Activated CD8-positive, alpha-beta memory T cell treated with anti-CD3 and anti-CD28 coated beads for 36 hours (primary cell): Measurements from ENCODE around the gene GGN. TPM values are rescaled to one million over a fixed set of nuclear protein-coding genes. Genes with fewer than 3 reads are reported as not detected.
"Not testable (repeated sequence)": the region's sequence is repeated elsewhere in the genome, so short reads cannot be mapped to it uniquely, and the experiment has no call there.

Experiments
- CTCF ChIA-PET: fragments of 350-600 bp; sonication (Branson Sonifier 250); formaldehyde crosslinking; loops from one replicate; lab custom pipeline; 2021; ENCODE audit warnings: antibody characterized with exemption; lab: Charles Lee
- POLR2A ChIA-PET: fragments of 350-600 bp; sonication (Branson Sonifier 250); formaldehyde crosslinking; loops from one replicate; lab custom pipeline; 2021; ENCODE audit warnings: antibody characterized with exemption; lab: Charles Lee
- total RNA-seq, 2 experiments: library from RNA; stranded (reverse); gene quantifications; one replicate each; pipeline ENCODE4 v1.2.3, GENCODE V29; 2021

Gene GGN
- total RNA-seq, 2 experiments from 2014 or later, result 0.11 TPM; not detected in 1

DNA sequence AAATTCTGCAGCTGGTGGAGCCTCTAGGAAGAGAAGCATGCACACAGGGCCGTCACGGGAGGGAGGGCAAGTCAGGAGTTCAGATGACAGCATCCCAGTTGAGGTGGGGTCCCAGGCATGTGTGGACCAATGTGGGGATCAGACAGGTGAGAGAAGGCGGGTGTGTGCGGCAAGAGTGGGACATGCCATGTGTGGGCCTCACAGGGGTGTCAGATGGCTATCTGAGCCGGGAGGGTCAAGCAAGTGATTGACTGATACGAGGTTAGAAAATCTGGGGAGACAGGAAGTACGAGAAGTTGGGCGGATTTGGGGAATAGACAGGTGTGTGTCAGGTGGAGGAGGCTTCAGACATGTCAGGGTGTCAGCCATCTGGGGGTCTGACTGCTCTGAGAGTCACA is 29.3 kb upstream of the GGN start:
- ChIA-PET POLR2A (no interaction called here), CTCF (interaction anchor here (0.5 kb wide), 1 partner anchor 156 kb away, joined by 3 read pairs; no protein-coding TSS in a partner anchor)

DNA sequence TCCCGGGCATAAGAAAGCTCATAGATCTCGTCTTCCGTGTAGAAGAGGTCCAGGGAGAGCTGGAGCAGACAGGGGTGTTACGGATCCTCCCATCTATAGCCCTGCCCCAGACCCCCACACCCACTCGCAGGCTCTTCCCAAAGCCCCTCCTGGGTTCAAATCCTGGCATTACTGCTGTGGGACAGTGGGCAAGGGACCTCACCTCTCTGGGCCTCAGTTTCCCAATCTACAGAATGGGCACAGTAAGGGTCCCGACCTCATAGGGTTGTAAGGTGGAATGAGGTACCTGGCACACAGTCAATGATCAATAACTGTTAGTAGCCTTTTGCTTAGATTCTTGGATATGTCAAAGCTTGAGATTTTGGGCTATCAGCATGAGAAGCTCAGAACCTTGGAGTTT is 25.6 kb upstream of the GGN start:
- CTCF ChIA-PET, result interaction anchor here (0.6 kb wide), 1 partner anchor 78 kb away, joined by 4 read pairs; no protein-coding TSS in a partner anchor

DNA sequence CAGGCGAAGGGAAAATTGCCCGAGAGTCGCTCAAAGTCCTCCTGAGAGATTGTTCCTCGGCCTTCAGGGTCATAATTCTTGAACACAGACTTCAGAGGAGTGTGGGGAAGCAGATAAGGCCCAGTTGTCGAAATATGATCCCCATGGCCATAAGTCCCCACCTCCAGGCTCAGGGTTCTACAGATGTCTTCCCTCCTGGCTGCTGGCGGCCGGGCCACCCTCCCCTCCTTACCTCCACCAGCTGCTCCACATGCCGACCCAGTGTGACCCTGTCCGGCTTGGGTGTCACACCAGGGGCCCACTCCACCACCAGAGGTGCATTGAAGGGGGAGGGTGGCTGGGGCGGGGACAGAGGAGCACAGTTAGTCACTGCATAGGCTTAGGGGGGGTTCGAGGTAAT is 25.1 kb upstream of the GGN start:
- CTCF ChIA-PET, result interaction anchor here (0.5 to 0.6 kb wide), 2 partner anchors 79 to 546 kb away, joined by 4 read pairs; no protein-coding TSS in a partner anchor
- POLR2A ChIA-PET, result no interaction called here

More for the DNA sequence above, 25.6 kb upstream of the GGN start:
- POLR2A ChIA-PET, result no interaction called here

GRCh38 chr19:38412491-38412890 is 24.7 kb upstream of the GGN start:
- CTCF ChIA-PET, result interaction anchor here (0.5 kb wide), 1 partner anchor 546 kb away, joined by 4 read pairs; no protein-coding TSS in a partner anchor
- POLR2A ChIA-PET, result no interaction called here

DNA sequence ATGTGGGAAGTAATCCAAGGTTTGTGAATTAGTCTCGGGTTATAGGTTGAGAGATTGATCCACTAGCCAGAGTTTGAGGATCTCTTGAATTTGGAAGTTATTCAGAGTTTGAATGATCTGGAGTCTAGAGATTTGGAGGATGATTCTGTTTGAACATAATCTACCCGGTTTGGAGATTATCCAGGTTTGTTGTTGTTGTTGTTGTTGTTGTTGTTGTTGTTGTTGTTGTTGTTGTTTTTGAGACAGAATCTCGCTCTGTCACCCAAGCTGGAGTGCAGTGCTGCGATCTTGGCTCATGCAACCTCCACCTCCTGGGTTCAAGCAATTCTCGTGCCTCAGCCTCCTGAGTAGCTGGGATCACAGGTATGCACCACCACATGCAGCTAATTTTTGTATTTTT is 24.1 kb upstream of the GGN start:
- CTCF ChIA-PET, POLR2A ChIA-PET: not testable (repeated sequence)

- ChIA-PET CTCF (no interaction called here), POLR2A (no interaction called here)
Measured at GRCh38 chr19:38411041-38411712, 23.3 kb upstream of the GGN start.

DNA sequence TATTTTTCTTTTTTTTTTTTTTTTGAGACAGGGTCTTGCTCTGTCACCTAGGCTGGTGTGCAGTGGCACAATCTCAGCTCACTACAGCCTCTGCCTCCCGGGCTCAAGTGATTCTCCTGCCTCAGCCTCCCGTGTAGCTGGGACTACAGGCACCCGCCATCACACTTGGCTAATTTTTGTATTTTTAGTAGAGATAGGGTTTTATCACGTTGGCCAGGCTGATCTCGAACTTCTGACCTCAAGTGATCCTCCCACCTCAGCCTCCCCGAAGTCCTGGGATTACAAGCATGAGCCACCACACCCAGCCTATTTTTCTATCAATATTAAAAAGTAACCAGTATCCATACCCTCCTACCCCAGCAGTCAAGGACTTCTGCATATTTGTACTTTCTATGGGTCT is 22.6 kb upstream of the GGN start:
- ChIA-PET CTCF (interaction anchor here (0.7 kb wide), 1 partner anchor 259 kb away, joined by 4 read pairs; no protein-coding TSS in a partner anchor), POLR2A (interaction anchor here (0.7 kb wide), 1 partner anchor 33 kb away, joined by 4 read pairs; no protein-coding TSS in a partner anchor)

DNA sequence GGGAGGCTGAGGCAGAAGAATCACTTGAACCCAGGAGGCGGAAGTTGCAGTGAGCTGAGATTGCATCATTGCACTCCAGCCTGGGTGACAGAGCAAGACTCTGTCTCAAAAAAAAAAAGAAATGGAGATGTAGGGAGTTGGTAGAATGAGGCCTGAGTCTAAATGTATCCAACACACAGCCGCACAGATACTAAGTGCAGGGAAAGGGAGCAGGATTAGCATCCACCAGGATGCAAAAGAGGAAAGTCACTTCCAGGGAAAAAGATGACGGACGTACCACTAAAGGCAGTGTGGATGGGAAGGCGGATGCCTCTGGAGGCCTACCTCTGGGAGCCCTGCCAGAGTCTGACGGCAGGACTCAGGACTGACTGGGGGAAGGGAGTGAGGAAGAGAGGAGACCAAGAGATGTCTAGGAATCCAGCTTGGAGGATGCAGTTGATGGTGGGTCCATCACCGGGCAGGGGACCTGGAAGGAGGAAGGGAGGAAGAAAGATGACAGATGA is 21.8 kb upstream of the GGN start:
- POLR2A ChIA-PET, result no interaction called here
- CTCF ChIA-PET, result no interaction called here

DNA sequence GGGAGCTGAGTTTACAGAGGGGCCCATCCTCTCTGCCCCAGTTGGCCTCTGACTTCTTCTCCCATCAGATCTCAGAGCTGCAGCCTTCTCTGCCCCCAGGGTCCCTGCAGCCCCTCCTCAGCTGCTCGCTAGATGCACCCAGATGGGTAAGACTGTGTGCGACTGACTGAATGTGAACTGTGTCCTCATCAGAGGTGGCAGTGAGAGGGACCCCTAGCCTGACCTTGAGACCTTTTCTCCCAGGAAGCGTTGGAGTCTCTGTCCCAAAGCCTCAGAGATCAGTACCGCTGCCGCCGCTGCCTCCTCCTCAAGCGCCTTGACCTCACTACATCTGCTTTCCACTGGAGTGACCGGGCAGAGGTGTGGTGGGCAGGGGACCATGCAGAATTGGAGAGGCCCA is 17.4 kb upstream of the GGN start:
- POLR2A ChIA-PET, result no interaction called here

DNA sequence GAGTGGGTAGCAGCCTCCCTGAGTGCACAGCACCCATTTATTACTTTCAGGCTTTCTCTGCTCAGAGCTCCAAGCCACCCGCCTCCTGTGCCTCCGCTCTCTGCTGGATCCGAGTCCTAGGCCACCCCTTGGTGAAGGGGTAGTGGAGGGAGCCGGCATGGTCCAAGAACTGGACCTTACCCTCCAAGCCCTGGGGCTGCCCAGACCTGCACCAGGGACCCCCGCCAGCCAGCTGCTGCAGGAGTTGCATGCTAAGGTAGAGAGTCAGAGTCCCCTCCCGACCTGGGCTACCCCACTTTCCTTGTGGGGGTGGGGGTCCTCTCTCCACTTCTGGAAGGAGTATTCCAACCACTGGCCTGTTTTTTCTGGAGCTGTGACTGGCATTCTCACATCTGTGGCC is 17.0 kb upstream of the GGN start:
- ChIA-PET POLR2A (no interaction called here), CTCF (interaction anchor here (1.4 kb wide), 1 partner anchor 229 kb away, joined by 5 read pairs; no protein-coding TSS in a partner anchor)

More for the DNA sequence above, 17.4 kb upstream of the GGN start:
- CTCF ChIA-PET, result interaction anchor here (1.4 kb wide), 1 partner anchor 229 kb away, joined by 5 read pairs; no protein-coding TSS in a partner anchor

DNA sequence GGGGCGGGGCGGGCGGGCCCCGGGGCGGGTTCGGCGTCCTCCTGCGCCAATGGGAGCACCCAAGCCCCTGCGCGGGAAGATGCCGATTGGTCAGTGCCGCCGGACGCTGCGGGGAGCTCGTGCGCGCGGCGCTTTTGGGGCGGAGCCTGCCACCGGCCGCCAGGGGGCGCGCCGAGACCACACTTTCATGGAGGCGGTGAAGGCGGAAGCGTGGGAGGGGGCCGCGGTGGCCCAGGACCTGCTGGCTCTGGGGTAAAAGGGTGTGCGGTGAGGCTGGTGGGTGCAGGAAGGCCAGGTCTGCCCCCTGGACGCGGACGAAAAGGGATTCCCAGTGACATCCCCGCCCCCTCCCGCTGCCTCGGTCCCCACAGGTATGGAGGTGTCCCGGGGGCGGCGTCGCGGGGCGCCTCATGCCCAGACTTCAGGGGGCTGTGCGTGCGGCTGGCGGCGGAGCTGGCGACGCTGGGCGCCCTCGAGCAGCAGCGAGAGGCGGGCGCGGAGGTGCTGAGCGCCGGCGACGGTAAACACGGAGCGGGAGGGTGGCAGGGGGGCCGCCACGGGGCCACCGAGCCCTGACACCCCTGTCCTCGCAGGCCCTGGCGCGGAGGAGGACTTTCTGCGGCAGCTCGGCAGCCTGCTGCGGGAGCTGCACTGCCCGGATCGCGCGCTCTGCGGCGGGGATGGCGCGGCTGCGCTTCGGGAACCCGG is 15.3 kb upstream of the GGN start, which contains the start of gene FAM98C:
TSS of gene FAM98C (plus strand) at position 127 of the 708 bp plus-strand sequence. CDS start at position 188, 61 bp downstream.
- ChIA-PET POLR2A (interaction anchor here (0.5 to 2.3 kb wide), 10 partner anchors 12 to 331 kb away, joined by 3 to 7 read pairs (median 4); partner anchors contain the start of genes GGN, PSMD8, RASGRP4 and SPRED3), CTCF (interaction anchor here (0.6 to 2.0 kb wide), 34 partner anchors 9 to 533 kb away, joined by 3 to 25 read pairs (median 4); partner anchors contain the start of genes EIF3K, GGN, MAP4K1 and MRPS12)

- CTCF ChIA-PET, result interaction anchor here (0.6 to 2.0 kb wide), 29 partner anchors 8 to 530 kb away, joined by 3 to 25 read pairs (median 4); partner anchors contain the start of genes EIF3K, GGN, MAP4K1 and MRPS12
- POLR2A ChIA-PET, result interaction anchor here (0.6 to 2.3 kb wide), 7 partner anchors 12 to 75 kb away, joined by 3 to 5 read pairs (median 3); partner anchors contain the start of genes GGN, PSMD8, RASGRP4 and SPRED3
Measured at GRCh38 chr19:38402623-38402966, 14.8 kb upstream of the GGN start.

GRCh38 chr19:38401148-38401547 is 13.3 kb upstream of the GGN start:
- ChIA-PET CTCF (interaction anchor here (1.5 kb wide), 1 partner anchor 13 kb away, joined by 4 read pairs; the partner anchor contains the start of gene GGN), POLR2A (no interaction called here)

GRCh38 chr19:38400361-38400760 is 12.5 kb upstream of the GGN start:
- ChIA-PET POLR2A (no interaction called here), CTCF (interaction anchor here (1.5 kb wide), 1 partner anchor 13 kb away, joined by 4 read pairs; the partner anchor contains the start of gene GGN)

- CTCF ChIA-PET, result interaction anchor here (0.5 to 1.5 kb wide), 2 partner anchors 12 to 235 kb away, joined by 3 to 4 read pairs; partner anchors contain the start of gene GGN
- POLR2A ChIA-PET, result no interaction called here
Measured at GRCh38 chr19:38399537-38399936, 11.7 kb upstream of the GGN start.

- ChIA-PET CTCF (interaction anchor here (0.5 kb wide), 1 partner anchor 236 kb away, joined by 3 read pairs; no protein-coding TSS in a partner anchor), POLR2A (no interaction called here)
Measured at GRCh38 chr19:38399081-38399480, 11.2 kb upstream of the GGN start.

GRCh38 chr19:38395381-38396114 is 7.7 kb upstream of the GGN start:
- ChIA-PET CTCF (interaction anchor here (0.5 to 2.4 kb wide), 5 partner anchors 8 to 1078 kb away, joined by 3 to 7 read pairs (median 4); partner anchors contain the start of genes MRPS12, PSMD8 and SARS2), POLR2A (interaction anchor here (0.6 kb wide), 1 partner anchor 226 kb away, joined by 3 read pairs; no protein-coding TSS in a partner anchor)

DNA sequence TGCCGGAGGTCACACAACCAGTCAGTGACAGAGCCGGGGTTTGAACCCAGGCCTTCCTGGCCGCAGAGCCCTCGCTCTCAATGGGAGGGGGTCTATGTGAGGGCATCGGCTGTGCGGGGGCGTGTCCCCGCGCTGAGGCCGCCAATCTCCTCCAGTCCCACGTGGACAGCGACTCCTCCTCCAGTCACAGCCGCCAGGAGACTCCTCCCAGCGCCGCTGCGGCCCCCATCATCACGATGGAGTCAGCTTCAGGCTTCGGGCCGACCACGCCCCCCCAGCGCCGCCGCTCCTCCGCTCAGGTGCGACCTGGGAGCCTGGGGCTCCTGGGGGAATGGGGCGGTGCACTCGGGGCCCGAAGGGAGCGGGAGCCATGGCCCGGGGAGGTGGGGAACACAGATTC is 6.7 kb upstream of the GGN start:
- CTCF ChIA-PET, result interaction anchor here (0.5 to 2.4 kb wide), 3 partner anchors 8 to 21 kb away, joined by 4 to 7 read pairs (median 5); partner anchors contain the start of genes FAM98C and PSMD8
- POLR2A ChIA-PET, result interaction anchor here (1.2 kb wide), 1 partner anchor 20 kb away, joined by 5 read pairs; the partner anchor contains the start of gene PSMD8
